ENCODE measurements around the gene SAC3D1.

DNA sequence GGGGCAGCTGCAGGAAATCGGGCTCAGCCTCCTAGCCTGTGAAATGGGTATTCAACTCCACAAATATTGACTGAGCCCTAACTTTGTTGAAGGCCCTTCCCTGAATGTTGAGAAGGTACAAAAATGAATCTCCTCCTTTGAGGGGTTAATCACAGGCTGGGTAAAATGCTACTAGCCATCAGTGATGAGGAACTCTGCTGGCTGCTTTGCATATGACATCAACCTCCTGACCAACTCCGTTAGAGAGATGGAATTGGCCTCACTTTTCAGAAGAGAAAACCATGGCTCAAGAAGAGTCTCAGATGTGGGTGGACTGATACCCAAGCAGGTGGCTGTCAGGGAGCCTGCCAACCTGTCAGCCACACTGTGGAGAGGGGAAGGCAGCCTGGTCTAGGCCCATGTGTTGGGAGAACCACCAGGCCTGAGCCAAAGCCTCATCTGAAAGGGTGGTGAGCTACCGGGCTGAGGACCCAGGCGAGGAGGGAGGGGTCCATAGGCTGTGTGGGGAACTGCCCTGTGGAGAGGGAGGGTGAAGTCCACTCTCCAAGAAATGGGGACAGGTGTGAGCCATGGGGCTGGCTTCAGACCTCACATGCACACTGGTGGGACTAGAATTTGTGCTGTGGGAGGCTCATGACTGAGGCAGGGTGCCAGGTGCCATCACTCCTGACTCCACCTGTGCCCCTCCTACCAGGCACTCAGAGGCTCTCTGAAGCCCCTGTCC, 31.1 kb downstream of the SAC3D1 start:
- TF ChIP-seq, protein P1, sequence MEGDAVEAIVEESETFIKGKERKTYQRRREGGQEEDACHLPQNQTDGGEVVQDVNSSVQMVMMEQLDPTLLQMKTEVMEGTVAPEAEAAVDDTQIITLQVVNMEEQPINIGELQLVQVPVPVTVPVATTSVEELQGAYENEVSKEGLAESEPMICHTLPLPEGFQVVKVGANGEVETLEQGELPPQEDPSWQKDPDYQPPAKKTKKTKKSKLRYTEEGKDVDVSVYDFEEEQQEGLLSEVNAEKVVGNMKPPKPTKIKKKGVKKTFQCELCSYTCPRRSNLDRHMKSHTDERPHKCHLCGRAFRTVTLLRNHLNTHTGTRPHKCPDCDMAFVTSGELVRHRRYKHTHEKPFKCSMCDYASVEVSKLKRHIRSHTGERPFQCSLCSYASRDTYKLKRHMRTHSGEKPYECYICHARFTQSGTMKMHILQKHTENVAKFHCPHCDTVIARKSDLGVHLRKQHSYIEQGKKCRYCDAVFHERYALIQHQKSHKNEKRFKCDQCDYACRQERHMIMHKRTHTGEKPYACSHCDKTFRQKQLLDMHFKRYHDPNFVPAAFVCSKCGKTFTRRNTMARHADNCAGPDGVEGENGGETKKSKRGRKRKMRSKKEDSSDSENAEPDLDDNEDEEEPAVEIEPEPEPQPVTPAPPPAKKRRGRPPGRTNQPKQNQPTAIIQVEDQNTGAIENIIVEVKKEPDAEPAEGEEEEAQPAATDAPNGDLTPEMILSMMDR (IDR thresholded peaks at IDR 0.05), result no peak
- TF ChIP-seq POLR2AphosphoS5 (IDR thresholded peaks at IDR 0.05), result no peak
